LNCAP (cell line): ENCODE data around the gene ARFGAP1.

Experiments used
- TF ChIP-seq, protein P1 (sequence below): fragments of 450-650 bp; IDR thresholded peaks from 2 replicates; pipeline ENCODE4 v1.5.1; 2017; ENCODE audit warnings: mild to moderate bottlenecking

Gene ARFGAP1

DNA sequence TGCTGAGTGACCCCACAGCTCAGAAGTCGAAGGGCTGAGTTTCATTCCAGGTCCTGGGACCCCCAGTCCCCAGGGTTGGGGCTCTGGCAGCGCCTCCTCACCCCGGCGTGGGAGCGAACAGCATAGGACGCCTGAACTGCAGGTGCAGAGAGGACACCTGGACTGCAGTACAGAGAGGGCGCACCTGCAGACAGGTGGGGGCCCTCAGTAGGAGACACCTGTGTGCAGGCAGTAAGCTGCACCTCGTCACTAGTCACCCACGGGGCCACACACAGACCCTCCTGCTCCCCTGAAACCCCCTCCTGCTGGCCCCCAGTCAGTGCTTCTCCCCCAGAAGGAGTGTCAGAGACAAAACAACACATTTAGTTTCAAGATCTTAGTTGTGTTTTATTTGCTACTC lies 9.8 kb upstream of the ARFGAP1 start:
- TF ChIP-seq, protein P1, sequence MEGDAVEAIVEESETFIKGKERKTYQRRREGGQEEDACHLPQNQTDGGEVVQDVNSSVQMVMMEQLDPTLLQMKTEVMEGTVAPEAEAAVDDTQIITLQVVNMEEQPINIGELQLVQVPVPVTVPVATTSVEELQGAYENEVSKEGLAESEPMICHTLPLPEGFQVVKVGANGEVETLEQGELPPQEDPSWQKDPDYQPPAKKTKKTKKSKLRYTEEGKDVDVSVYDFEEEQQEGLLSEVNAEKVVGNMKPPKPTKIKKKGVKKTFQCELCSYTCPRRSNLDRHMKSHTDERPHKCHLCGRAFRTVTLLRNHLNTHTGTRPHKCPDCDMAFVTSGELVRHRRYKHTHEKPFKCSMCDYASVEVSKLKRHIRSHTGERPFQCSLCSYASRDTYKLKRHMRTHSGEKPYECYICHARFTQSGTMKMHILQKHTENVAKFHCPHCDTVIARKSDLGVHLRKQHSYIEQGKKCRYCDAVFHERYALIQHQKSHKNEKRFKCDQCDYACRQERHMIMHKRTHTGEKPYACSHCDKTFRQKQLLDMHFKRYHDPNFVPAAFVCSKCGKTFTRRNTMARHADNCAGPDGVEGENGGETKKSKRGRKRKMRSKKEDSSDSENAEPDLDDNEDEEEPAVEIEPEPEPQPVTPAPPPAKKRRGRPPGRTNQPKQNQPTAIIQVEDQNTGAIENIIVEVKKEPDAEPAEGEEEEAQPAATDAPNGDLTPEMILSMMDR, result no peak

DNA sequence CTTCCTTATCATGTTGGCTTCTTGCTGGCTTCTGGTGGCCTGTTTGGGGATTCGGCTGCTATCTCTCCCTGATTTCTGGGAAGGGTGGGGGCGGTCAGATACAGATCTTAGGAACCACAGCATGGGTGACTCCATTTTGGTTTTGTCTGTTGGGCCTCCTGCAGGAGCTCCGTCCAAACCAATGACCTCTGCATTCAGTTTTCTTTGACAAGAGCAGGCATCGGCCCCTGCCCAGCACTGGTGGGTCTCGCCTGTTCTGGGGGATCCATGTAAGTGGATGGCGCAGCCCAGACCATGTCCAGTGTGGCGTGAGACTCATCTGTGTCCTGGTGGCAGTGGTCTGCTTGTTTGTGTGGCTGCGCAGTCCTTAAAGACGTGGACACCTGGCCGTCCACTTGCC lies 8.6 kb upstream of the ARFGAP1 start:
- TF ChIP-seq, protein P1, result no peak

DNA sequence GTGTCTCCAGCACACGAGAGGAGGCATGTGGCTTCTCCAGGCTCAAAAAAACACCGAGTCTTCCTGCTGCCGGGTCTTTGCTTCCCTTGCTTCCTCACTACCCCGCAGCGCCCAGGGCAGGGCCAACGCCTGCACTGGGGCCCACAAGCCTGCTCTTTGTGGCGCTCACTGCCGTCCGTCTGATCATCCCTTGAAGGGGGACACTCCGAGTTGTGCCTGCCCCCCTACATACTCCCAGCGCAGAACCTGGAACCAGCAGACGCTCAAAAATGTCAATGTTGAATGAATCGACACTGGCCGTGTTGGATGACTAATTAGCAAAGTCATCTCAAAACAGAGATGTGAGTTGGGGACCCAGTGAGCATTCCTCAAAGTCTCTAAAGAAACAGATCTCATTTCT lies 8.1 kb upstream of the ARFGAP1 start:
- TF ChIP-seq, protein P1, result no peak

DNA sequence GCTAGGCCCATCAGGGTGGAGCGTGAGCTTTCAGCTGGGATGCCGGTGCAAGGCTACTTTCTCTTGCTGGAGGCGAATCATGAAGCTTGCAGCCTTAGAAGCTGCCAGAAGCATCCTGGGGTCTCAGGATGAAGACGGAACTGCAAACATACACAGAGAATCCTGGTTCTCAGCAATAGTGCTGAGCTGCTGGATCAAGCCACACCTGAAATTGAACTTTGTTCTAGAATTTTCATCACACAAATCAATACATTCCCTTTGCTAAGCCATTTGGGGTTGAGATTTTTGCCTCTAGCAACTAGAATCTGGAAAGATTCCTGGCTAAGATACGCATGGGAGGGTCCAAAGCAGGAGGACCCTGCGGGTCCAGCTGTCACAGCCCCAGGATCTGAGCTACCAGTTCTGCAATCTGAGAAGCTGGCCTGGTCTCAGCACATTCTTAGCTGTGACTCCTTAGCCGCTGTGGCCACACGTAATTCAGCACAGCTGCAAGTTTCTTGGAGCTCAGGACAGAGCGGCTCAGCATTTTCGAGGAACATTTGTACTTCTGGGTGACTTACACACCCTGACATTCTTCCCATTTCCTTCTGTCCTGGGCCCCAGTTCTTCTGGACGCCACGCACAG lies 6.6 kb upstream of the ARFGAP1 start:
- TF ChIP-seq, protein P1, result no peak

DNA sequence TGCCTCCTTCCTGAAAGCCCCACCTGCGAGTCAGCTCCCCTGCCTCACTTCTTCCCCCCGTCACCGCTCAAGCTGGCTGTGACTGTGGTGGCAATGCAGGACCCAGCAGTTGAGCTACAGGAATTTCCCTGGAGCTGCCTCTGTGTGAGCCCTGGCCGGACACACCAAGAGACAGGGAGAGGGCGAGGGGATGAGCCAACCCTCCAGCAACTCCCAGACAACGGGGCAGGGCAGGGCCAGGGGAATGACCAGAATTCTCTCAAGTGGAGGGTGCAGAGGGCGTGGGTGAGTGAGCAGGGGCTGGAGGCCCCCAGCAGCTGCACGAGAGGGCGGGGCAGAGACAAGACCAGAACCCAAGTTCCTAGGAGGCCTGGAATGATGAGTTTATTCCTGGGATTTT lies 4.9 kb upstream of the ARFGAP1 start:
- TF ChIP-seq, protein P1, result no peak

DNA sequence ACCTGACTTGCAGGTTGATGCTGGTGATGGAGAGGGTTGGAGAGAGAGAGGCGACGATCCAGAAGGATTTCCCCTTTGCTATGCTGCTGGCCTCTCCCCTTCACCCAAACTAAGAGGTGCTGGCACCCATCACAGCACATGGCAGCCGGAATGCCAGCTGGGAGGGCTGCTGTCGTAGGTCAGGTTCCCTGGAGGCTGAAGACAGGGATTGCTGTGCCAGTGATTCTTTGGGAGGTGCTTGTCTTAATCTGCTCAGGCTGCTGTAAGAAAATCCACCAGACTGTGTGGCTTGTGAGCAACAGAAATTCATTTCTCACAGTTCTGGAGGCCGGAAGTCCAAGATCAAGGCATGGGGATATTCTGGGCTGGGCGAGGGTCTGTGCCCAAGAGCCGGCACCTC lies 4.4 kb upstream of the ARFGAP1 start:
- TF ChIP-seq, protein P1, result no peak

DNA sequence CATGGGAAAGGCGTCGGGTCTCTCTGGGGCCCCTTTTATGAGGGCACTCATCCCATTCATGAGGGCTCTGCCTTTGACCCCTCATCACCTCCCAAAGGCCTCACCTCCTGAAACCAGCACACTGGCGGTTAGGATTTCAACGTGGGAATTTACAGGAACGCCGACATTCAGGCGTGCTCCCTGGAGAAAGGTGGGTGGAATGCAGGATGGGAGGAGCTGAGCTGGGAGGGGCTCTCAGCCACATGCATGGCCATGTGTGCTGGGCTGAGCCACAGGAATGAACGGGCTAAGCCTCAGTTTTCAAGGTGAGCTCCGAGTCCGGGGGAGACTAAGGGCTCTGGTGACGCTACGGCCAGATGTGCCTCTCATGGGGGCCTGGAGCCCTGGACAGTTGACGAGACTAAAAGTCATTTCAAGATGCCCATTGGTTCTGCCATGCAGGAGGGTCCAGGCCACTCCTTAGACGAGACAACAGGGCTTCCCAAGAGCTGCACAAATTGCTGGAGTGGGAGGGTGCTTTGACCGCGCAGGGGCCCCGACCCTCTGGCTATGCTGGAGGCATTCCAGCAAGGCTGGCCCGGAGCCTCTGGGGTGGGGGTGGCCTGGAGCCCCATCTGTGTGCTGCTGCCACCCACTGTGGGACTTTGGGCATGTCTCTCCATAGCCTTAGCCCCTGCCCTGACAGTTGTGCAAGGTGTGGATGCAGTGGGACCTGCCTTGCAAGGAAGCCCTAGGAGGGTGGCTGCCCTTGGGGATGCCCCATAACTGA lies 3.8 kb upstream of the ARFGAP1 start:
- TF ChIP-seq, protein P1, result no peak
